NCI-H2029 (cell line): ENCODE results near the gene MSH6.

ENCODE experiments used
- DNase-seq: peaks from one replicate; lab custom pipeline; 2025; lab: John Stamatoyannopoulos, UW

MSH6 gene, protein sequence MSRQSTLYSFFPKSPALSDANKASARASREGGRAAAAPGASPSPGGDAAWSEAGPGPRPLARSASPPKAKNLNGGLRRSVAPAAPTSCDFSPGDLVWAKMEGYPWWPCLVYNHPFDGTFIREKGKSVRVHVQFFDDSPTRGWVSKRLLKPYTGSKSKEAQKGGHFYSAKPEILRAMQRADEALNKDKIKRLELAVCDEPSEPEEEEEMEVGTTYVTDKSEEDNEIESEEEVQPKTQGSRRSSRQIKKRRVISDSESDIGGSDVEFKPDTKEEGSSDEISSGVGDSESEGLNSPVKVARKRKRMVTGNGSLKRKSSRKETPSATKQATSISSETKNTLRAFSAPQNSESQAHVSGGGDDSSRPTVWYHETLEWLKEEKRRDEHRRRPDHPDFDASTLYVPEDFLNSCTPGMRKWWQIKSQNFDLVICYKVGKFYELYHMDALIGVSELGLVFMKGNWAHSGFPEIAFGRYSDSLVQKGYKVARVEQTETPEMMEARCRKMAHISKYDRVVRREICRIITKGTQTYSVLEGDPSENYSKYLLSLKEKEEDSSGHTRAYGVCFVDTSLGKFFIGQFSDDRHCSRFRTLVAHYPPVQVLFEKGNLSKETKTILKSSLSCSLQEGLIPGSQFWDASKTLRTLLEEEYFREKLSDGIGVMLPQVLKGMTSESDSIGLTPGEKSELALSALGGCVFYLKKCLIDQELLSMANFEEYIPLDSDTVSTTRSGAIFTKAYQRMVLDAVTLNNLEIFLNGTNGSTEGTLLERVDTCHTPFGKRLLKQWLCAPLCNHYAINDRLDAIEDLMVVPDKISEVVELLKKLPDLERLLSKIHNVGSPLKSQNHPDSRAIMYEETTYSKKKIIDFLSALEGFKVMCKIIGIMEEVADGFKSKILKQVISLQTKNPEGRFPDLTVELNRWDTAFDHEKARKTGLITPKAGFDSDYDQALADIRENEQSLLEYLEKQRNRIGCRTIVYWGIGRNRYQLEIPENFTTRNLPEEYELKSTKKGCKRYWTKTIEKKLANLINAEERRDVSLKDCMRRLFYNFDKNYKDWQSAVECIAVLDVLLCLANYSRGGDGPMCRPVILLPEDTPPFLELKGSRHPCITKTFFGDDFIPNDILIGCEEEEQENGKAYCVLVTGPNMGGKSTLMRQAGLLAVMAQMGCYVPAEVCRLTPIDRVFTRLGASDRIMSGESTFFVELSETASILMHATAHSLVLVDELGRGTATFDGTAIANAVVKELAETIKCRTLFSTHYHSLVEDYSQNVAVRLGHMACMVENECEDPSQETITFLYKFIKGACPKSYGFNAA (N-terminal part only)

DNA sequence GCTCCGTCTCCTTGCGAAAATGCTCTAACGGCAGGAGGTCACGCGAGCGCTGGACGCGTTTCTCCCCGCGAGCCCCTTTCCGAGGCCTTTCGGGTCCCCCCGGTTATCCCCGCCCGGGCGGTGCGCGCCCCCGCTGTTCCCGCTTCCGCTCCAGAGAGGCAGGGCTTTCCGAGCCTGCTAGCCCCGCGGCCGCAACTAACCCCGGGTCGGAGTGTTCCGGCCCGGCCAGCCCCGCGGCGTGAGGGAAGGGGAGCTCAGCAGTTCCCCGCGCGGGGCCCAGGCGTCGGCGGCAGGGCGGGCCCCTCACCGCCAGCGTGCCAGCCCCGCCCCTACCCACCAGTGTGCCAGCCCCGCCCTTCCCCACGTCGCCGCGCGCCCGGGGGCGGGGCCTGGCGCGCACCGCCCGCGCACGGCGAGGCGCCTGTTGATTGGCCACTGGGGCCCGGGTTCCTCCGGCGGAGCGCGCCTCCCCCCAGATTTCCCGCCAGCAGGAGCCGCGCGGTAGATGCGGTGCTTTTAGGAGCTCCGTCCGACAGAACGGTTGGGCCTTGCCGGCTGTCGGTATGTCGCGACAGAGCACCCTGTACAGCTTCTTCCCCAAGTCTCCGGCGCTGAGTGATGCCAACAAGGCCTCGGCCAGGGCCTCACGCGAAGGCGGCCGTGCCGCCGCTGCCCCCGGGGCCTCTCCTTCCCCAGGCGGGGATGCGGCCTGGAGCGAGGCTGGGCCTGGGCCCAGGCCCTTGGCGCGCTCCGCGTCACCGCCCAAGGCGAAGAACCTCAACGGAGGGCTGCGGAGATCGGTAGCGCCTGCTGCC lies at the start of gene MSH6:
MSH6 (plus strand) TSS at position 475 of the 815 bp plus-strand sequence; CDS start at position 564, 89 bp downstream.
- peak; percentile 76 for DNase-seq

DNA sequence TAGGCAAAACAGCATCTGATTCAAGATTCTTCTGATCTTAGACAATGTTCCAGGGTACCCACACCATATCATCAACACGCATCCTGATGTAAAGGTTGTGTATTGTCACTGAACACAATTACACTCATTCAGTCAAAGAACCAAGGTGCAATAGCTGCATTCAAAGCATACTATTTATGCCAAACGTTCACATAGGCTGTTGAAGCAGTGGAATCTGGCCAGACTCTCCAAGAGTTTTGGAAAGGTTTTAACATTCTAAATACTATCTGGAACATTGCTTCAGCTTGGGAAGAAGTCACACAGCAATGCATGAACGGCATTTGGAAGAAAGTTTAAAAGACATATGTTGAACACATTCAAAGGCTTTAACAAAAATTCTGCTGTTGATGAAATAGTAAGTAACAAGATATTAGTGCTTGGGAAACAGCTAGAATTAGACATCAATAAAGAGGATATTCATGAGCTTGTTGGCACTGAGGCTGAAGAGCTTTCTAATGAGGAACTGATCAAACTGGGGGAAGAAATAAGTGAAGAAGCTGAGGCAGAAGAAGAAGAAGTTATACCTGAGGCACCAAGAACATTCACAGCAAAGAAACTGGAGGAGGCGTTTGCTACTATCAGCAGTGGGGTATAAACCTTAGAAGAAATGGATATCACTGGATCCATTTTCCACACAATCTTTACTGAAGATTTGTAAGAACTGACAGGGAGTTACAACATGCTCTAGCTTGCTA lies 47.6 kb upstream of the MSH6 start:
- no peak for DNase-seq

DNA sequence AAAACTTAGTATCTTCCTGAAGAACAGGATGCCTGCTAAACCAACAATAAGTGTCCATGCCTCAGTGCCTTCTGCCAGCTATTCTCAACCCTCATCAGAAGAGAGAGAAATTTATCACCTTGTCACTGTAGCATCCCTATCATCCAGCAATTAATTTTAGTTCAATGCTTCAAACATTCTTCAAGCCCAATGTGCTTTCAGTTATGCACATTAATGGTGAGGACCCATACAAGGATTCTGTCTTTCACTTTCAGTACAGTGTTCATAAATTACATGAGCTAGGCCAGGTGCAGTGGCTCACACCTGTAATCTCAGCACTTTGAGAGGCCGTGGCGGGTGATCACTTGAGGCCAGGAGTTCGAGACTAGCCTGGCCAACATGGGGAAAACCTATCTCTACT lies 47.0 kb upstream of the MSH6 start:
- DNase-seq: no peak

DNA sequence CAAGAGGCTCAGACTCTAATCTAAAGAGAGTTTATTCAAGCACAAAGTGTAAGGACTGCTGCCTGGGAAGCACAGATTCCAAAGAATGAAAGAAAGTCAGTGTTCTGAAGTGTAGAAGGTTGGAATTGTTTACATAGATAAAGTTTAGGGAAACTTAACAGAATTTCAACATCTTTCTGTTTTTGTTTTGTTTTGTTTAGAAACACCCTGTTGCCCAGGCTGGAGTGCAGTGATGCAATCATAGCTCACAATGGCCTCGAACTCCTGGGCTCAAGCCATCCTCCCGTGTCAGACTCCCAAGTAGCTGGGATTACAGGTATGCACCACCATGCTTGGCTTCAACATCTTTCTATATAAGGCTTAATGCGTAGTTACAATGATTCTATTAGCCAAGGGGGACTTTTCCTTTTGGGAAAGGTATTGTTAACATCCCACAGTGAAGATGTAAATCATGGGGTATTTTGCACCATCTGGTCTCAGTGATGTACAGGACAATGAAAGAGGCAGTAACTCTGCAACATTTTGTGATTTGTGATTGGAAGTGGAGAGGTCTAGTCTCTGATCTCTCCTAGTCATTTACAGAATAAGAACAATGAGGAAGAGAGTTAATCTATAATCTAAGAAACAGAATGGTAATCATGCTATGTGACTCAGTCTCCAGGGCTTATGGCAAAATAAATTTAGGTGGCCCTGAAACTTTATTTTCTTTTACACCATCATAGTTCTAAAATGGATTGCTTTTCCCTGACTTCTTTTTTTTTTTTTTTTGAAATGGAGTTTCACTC lies 45.6 kb upstream of the MSH6 start:
- DNase-seq: no peak

DNA sequence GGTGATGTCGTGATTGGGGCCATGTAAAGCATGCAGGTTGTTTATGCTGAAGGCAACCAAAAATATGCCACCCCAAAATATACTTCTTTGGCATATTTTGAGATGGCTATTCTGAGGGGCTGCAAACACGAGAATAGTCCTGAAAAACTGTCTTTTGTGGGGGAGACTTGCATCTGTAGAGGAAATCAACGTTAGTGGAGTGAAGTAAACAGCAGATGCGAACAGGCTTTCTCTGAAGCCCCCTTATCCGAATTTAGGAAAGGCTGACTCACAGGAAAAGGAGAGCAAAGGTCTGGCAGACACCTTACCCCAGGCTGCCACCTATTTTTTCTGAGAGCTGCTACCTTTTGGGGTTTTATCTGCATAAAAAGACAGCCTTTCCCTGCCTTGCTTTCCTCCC lies 44.6 kb upstream of the MSH6 start:
- no peak for DNase-seq

DNA sequence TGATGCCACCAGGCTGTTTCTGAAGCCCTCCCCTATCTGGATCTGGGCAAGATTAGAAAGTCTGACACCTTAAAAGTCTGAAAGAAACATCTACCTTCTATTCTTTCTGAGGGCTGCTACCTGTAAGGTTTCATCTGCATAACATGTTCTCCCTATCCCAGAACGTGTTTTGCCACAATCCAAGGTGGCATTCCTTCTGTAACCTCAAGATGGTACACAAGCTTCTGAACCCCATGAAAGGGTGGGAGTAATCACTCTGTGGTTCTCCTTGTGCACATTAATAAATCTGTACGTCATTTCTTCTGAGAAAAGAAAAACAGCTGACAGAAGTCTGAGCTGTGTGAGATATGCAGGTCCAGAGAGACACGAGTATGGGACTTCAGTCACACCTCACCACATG lies 41.8 kb upstream of the MSH6 start:
- DNase-seq: no peak

DNA sequence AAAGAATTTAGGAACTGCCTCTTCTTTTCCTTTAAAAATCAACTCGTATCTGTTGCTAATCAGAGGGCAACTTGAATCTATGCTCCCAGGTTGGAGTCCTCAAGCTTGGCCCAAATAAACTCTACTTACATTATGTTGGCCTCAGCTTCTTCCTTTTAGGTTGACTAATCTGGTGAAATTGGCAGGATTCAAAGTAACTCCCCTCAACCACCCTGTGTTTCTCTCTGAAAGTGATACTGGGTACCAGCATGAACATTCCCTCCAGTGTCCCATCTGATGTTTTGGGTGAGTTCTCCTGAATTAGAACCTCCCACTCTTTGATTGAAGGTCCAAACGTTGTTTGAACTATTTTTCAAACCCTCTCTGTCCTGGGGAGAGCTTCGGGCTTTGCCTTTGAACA lies 41.3 kb upstream of the MSH6 start:
- DNase-seq: no peak

DNA sequence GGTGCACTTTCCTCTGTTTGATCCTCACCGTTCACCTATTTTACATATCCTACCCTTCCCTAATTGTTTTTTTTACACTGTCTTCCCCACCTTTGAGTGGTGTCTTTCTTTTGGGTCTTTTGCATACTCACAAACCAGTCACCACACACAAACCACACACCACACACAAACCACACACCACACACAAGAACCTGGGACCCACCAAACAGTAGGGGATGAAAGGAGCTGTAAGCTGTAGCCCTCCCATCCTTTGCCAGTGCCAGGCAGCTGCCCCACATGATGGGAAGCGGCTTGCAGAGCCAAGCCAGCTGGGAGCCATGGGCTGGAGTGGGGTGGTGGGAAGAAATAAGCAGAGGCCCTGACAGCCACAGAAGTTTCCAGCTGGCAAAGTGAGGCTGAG lies 38.9 kb upstream of the MSH6 start:
- DNase-seq: no peak

DNA sequence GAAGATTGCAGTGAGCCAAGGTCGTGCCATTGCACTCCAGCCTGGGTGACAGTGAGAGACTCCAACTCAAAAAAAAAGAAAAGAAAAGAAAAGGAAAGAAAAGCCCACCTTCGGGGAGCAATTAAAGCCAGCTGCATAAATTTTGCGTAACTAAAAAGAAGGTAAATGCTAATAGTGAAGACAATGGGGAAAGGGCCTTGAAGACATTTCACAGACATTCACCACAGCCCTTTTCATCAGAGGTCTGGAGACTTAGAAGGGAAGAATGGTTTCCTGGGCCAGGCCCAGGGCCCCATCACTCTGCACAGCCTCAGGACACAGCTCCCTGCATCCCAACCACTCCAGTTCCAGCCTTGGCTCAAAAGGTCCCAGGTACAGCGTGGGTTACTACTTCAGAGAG lies 35.1 kb upstream of the MSH6 start:
- DNase-seq: no peak

DNA sequence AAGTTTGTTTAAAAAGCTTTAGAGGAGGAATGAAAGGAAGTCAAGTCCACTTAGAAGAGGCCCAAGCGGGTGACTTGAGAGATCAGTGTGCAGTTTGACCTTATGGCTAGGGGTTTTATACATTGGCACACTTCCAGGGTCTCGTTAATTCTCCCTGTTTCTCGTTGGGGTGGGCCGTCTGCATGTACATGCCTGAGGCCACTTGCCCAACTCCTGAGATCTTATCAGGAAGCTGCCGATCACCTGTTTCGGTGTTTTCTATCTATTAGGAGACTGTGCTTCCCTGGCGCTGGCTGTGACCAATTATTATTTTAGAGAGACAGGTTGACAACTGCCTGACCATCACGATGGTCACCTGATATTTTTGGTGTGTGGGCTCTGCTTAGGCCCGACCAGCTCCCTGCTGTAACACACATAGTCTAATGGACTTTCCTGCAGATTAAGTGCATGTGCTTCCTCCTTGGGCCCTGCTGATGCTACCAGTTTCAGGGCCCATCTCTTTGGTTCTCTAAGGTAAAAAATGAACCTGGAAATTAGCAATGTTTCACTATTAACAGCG lies 31.0 kb upstream of the MSH6 start:
- DNase-seq: no peak

DNA sequence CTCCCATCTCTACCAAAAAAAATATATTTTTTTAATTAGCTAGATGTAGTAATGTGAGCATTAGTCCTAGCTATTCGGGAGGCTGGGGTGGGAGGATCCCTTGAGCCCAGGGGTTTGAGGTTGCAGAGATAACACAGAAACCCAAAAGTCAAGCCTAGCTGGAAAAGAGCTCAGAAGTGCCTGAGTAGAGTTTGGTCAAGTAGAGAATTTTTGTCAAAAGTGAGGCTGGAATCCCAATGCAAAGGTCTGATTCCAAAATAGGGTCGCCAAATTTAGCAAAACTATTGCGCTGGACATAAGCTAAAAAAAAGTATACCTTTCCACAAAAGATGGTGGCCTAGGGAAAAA lies 15.5 kb upstream of the MSH6 start:
- no peak for DNase-seq

DNA sequence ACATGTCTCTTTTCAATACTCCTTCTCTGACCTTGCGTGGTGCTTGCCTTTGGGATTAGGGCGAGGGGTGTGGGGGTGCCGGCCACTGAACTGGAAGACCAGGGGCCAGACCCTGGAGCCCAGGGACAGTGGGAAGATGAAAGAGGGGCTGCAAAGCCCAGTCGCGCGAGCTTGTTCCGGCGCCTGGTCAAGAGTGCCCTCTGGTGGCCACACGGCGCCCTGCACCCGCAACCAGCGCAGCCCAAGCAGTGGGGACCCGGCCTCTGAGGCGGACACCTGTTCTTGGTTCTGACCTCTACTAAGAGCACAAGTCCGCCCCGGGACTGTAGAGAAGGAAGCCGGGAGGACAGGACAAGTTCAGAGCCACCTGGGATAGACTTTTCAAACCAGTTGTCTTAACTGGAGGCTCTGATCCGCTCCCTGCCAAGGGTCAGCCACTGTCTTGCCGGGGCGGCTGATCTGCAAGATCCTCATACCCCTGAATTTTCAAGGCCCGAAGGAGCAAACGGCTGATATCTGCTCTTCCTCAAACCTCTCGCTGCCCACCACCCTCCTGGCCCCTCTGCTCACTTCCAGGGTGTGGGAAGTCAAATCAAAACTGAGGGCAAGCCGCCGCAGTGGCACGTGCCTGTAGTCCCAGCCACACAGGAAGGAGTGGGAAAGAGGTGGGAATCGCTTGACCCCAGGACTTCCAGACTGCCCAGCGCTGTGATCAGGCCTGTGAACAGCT lies 14.9 kb upstream of the MSH6 start:
- no peak for DNase-seq

DNA sequence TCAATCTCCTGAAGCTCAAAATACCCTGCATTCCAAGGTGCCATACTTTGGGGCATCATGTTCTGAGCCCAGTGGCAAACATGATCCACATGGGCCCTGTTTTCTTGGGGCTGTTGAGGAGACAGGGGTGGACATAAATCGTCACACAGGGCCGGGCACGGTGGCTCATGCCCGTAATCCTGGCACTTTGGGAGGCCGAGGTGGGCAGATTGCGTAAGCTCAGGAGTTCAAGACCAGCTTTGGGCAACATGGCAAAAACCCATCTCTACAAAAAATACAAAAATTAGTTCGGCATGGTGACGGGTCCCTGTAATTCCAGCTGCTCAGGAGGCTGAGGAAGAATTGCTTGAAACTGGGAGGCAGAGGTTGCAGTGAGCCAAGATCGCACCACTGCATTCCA lies 13.6 kb upstream of the MSH6 start:
- no peak for DNase-seq

DNA sequence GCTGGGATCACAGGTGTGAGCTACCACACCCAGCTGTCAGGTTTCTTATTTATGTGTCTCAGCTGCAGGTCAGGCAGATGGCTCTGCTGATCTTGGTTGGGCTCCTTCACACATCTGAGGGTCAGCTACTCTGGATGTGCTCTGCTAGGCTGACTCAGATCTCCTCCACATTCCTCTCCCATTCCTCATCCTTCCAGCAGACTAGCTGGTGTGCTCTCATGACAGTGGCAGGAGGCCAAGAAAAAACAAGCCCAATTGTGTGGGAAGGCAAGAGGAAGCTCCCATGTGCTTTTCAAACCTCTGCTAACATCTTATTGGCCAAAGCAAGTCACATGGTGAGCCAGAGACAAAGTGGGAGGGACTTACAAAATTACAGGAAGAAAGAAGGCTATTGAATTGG lies 11.7 kb upstream of the MSH6 start:
- peak; percentile 51 for DNase-seq

DNA sequence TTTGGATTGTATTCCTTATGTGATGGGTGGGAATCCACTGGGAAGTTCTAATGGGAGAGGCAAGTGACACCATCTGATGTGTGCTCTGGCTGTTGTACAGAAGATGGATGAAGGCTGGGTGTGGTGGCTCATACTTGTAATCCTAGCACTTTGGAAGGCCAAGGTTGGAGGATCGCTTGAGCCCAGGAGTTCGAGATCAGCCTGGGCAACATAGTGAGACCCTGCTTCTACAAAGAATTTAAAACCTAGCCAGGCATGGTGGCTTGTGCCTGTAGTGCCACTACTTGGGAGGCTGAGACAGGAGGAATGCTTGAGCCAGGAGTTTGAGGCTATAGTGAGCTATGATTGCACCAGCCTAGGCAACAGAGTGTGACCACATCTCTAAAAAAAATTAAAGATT lies 10.6 kb upstream of the MSH6 start:
- no peak for DNase-seq

DNA sequence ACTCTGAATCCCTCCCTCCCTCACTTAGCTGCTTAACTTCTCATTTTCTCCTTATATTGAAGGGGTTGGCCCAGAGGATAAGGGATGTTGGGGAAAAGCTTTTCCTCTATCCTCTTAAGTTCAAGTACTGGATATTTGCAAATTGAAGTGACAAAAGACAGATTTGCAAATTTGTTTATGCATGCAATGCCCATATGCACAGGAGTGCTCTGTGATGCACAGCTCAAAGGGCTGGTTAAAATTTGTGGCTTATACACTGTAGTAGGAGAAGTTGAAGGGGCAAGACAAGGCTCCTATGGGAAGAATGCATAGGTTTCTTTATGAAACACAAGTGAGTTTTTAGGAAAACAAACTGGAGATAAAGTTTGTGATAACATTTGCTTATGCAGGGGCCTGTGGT lies 8.4 kb upstream of the MSH6 start:
- DNase-seq: no peak

DNA sequence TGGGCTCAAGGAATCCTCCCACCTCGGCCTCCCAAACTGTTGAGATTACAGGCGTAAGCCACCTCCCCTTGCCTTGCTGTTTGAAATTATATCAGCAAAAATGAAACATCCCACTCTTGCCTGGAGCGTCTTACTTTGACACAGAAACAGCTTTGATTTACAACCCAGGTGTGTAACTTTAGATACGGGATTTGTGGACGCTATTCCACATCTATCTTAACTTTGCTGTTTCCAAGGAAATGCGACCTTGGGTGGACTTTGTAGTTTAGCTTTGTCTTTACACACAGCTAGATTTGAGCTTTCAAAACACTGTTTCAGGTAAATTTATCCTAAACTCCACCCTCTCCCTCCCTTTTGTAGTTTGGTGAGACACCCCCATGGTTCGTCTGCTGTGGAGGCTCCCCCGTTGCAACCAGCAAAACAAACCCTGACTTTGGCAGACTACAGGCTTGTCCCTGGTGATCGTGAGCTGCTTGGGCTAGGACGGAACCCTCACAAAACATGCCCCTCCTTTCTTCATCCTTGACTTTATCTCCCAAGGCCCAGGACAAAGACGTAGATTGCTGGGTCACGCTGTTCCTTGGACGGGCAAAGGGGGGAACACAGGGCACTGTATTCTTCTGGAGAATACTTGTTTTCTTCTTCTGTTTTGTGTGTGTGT lies 5.5 kb upstream of the MSH6 start:
- no peak for DNase-seq

DNA sequence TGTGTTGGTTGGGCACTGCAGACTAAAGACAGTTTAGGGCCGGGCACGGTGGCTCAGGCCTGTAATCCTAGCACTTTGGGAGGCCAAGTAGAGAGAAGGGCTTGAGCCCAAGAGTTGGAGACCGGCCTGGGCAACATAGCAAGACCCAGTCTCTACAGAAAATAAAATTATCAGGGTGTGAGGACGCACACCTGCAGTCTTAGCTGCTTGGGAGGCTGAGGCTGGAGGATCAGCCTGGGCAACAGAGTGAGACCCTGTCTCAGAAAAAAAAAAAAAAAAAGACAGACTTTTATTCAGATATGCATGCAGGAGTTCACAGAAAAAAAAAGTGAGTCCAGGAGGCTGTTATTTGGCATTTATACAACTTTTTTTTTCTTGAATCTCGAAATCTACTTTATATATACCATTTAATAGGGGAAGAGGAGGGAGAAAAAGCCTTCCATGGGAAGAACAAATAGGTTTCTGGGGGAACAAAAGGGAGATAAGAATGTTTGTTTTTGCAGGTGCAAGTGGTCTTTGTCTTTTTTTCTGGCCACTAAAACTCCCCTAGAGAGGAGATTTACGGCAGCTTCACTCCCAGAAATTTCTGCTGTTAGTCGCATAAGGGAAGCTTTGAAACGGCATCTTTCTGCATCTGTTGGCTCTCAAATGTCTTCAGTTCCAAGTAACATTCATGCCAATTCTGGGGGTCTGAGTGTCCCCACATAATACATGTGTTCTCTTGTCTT lies 4.1 kb upstream of the MSH6 start:
- no peak for DNase-seq
